Astrocyte (in vitro differentiated cells and primary cell): Measurements from ENCODE around the gene FNDC3A.

Experiments
- EZH2 ChIP-seq: IDR thresholded peaks from 2 replicates; pipeline ENCODE4 v1.6.1; 2012; ENCODE audit warnings: mild to moderate bottlenecking, low read length, inconsistent platforms; ENCODE audit not compliant: insufficient read depth
- TF ChIP-seq, protein P1 (sequence below): IDR thresholded peaks from 2 replicates; pipeline ENCODE4 v1.5.1; 2011; ENCODE audit warnings: low read depth, mild to moderate bottlenecking, inconsistent platforms, low read length, moderate library complexity; ENCODE audit not compliant: insufficient read depth

DNA sequence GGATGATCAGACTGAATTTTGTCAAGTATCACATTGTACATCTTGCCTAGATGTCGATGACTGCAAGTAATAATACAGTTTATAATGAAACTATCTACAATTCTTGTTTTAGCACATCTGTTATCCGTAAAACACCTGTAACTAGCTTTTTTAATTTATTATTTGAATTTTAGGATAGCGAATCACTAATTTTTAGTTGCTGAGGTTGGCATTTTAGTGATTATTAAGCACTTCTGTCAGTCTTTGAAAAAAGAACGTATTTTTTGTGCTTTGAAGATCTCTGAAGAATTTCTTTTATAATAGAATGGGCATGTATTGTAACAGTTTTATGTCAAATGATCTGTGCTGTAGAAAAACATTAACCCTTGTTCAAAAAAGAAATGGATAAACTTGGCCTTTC, 232.9 kb downstream of the FNDC3A start:
- TF ChIP-seq, protein P1, sequence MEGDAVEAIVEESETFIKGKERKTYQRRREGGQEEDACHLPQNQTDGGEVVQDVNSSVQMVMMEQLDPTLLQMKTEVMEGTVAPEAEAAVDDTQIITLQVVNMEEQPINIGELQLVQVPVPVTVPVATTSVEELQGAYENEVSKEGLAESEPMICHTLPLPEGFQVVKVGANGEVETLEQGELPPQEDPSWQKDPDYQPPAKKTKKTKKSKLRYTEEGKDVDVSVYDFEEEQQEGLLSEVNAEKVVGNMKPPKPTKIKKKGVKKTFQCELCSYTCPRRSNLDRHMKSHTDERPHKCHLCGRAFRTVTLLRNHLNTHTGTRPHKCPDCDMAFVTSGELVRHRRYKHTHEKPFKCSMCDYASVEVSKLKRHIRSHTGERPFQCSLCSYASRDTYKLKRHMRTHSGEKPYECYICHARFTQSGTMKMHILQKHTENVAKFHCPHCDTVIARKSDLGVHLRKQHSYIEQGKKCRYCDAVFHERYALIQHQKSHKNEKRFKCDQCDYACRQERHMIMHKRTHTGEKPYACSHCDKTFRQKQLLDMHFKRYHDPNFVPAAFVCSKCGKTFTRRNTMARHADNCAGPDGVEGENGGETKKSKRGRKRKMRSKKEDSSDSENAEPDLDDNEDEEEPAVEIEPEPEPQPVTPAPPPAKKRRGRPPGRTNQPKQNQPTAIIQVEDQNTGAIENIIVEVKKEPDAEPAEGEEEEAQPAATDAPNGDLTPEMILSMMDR, result no peak
- no peak for TF ChIP-seq EZH2
